ENCODE measurements around the gene OXCT2. TPM values are rescaled to one million over a fixed set of nuclear protein-coding genes. Genes with fewer than 3 reads are reported as not detected.
"Not testable (repeated sequence)": the region's sequence is repeated elsewhere in the genome, so short reads cannot be mapped to it uniquely, and the experiment has no call there.

Gene OXCT2
- total RNA-seq, 1 donor from 2014 or later = 0.36 TPM

DNA sequence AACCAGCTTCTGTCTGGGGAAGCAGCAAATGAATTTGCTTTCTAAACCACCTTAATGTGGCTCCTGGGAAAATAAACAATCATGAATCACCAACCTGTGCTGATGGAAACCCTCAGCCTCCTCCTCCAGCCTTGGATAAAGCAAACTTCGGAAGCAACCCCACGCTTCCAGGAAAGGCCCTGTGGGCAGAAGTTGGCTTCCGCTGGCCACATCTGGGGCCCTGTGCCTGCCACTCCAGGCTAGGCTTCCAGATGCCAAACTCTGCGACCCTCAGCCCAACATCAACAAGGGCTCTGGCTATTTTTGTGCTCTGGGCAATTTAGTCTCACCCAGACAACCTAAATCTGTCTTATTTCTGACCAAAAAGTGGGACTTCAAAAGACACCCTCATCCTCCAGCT lies 6.2 kb upstream of the OXCT2 start:
- no peak for DNase-seq (ENCODE audit: low read depth)
- H3K27ac Mint-ChIP-seq (ENCODE audit: unreplicated experiment) = no peak overlapping the region
- H3K36me3 ChIP-seq (ENCODE audit: insufficient read depth, low read length) = no peaks in the 10 kb centered on the region
- no peak overlapping the region for H3K4me2 ChIP-seq (ENCODE audit: low read length)
- no peak overlapping the region for H3K4me3 Mint-ChIP-seq (ENCODE audit: unreplicated experiment)
- no peaks in the 10 kb centered on the region for H4K20me1 ChIP-seq (ENCODE audit: insufficient read depth, low read length)
- H3K9ac ChIP-seq (ENCODE audit: low read length) = no peak overlapping the region
- H3K27me3 ChIP-seq (ENCODE audit: insufficient read depth, low read length) = peaks cover 11% of the 10 kb centered on the region
- H3K4me3 ChIP-seq (ENCODE audit: insufficient read depth, low read depth, low read length) = no peak overlapping the region
- H3K9me3 ChIP-seq (ENCODE audit: insufficient read depth, low read depth, low read length) = no peaks in the 10 kb centered on the region
- H3K27ac ChIP-seq (ENCODE audit: low read depth, low read length) = no peak overlapping the region
- no peaks in the 10 kb centered on the region for H3K36me3 Mint-ChIP-seq (ENCODE audit: low read depth, unreplicated experiment)
- peaks cover 15% of the 10 kb centered on the region for H3K4me1 Mint-ChIP-seq (ENCODE audit: low read depth, unreplicated experiment)
- H3K79me2 ChIP-seq (ENCODE audit: insufficient read depth, low read length) = no peaks in the 10 kb centered on the region
- TF ChIP-seq EZH2 (IDR thresholded peaks at IDR 0.05; ENCODE audit: insufficient read depth, low read length) = no peak
- TF ChIP-seq, protein P1, sequence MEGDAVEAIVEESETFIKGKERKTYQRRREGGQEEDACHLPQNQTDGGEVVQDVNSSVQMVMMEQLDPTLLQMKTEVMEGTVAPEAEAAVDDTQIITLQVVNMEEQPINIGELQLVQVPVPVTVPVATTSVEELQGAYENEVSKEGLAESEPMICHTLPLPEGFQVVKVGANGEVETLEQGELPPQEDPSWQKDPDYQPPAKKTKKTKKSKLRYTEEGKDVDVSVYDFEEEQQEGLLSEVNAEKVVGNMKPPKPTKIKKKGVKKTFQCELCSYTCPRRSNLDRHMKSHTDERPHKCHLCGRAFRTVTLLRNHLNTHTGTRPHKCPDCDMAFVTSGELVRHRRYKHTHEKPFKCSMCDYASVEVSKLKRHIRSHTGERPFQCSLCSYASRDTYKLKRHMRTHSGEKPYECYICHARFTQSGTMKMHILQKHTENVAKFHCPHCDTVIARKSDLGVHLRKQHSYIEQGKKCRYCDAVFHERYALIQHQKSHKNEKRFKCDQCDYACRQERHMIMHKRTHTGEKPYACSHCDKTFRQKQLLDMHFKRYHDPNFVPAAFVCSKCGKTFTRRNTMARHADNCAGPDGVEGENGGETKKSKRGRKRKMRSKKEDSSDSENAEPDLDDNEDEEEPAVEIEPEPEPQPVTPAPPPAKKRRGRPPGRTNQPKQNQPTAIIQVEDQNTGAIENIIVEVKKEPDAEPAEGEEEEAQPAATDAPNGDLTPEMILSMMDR (IDR thresholded peaks at IDR 0.05; ENCODE audit: insufficient read depth, low read depth, low read length) = no peak
- H3K9me3 Mint-ChIP-seq (ENCODE audit: unreplicated experiment) = peaks cover 3% of the 10 kb centered on the region
- peaks cover 28% of the 10 kb centered on the region for H3K27me3 Mint-ChIP-seq (ENCODE audit: low read depth, unreplicated experiment)
- H3K4me1 ChIP-seq (ENCODE audit: insufficient read depth, low read length) = no peaks in the 10 kb centered on the region
- H2AFZ ChIP-seq (ENCODE audit: low read depth, low read length) = no peak overlapping the region
- FAIRE-seq = no peak

DNA sequence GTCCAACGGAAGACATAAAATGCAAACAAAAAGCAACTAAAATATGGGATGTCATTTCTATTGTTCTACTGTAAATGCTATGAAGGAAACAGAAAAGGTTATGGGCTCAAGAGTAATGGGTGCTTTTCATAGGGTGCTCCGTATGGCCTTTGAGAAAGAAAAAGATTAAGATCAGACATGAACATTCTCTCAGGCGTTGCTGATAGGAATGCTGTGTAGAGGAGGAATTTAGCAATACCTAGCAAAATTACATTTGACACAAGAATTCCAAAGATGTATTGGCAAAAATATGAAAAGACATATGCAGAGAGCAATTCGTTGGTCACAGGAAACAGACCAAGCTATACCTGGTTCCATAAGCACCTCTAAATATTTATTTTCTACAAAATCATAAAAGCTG lies 5.7 kb upstream of the OXCT2 start:
- H2AFZ ChIP-seq (ENCODE audit: low read depth, low read length) = no peak overlapping the region
- TF ChIP-seq EZH2 (IDR thresholded peaks at IDR 0.05; ENCODE audit: insufficient read depth, low read length) = no peak
- TF ChIP-seq, protein P1 (IDR thresholded peaks at IDR 0.05; ENCODE audit: insufficient read depth, low read depth, low read length) = no peak
- DNase-seq (ENCODE audit: low read depth) = no peak
- Mint-ChIP-seq H3K4me1 (ENCODE audit: low read depth, unreplicated experiment) (peaks cover 15% of the 10 kb centered on the region), H3K27ac (ENCODE audit: unreplicated experiment) (peak overlapping the region; percentile 4), H3K36me3 (ENCODE audit: low read depth, unreplicated experiment) (no peaks in the 10 kb centered on the region), H3K27me3 (ENCODE audit: low read depth, unreplicated experiment) (peaks cover 28% of the 10 kb centered on the region), H3K9me3 (ENCODE audit: unreplicated experiment) (peaks cover 3% of the 10 kb centered on the region), H3K4me3 (ENCODE audit: unreplicated experiment) (peak overlapping the region; percentile 50)
- no peak overlapping the region for H3K27ac ChIP-seq (ENCODE audit: low read depth, low read length)
- H3K27me3 ChIP-seq (ENCODE audit: insufficient read depth, low read length) = peaks cover 11% of the 10 kb centered on the region
- no peak for FAIRE-seq
- no peaks in the 10 kb centered on the region for H3K36me3 ChIP-seq (ENCODE audit: insufficient read depth, low read length)
- no peaks in the 10 kb centered on the region for H3K9me3 ChIP-seq (ENCODE audit: insufficient read depth, low read depth, low read length)
- H3K79me2 ChIP-seq (ENCODE audit: insufficient read depth, low read length) = no peaks in the 10 kb centered on the region
- no peak overlapping the region for H3K4me2 ChIP-seq (ENCODE audit: low read length)
- H3K4me1 ChIP-seq (ENCODE audit: insufficient read depth, low read length) = no peaks in the 10 kb centered on the region
- H3K4me3 ChIP-seq (ENCODE audit: insufficient read depth, low read depth, low read length) = no peak overlapping the region
- no peak overlapping the region for H3K9ac ChIP-seq (ENCODE audit: low read length)
- no peaks in the 10 kb centered on the region for H4K20me1 ChIP-seq (ENCODE audit: insufficient read depth, low read length)

DNA sequence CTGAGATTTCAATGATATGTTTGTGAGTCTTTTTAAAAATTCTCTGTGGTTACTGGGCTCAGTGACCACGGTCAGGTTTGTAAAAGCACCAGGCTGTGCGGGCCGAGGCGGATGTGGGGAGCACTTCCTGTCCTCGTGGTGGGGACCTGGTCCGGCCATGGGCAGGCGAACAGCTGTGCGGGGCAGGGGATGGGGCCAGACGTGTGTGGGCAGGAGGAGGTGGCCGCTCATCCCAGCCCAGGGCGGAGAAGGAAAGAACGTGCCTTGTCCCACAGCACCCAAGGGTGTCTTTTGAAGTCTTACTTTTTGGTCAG lies 5.2 kb upstream of the OXCT2 start:
- peaks cover 3% of the 10 kb centered on the region for H3K9me3 Mint-ChIP-seq (ENCODE audit: unreplicated experiment)
- DNase-seq (ENCODE audit: low read depth) (no peak), FAIRE-seq (no peak)
- Histone ChIP-seq H3K4me3 (ENCODE audit: insufficient read depth, low read depth, low read length) (no peak overlapping the region), H3K4me2 (ENCODE audit: low read length) (no peak overlapping the region), H3K36me3 (ENCODE audit: insufficient read depth, low read length) (no peaks in the 10 kb centered on the region), H3K4me1 (ENCODE audit: insufficient read depth, low read length) (no peaks in the 10 kb centered on the region), H3K27ac (ENCODE audit: low read depth, low read length) (no peak overlapping the region), H3K27me3 (ENCODE audit: insufficient read depth, low read length) (peaks cover 11% of the 10 kb centered on the region), H3K9ac (ENCODE audit: low read length) (no peak overlapping the region), H3K79me2 (ENCODE audit: insufficient read depth, low read length) (no peaks in the 10 kb centered on the region), H3K9me3 (ENCODE audit: insufficient read depth, low read depth, low read length) (no peaks in the 10 kb centered on the region), H2AFZ (ENCODE audit: low read depth, low read length) (no peak overlapping the region), H4K20me1 (ENCODE audit: insufficient read depth, low read length) (no peaks in the 10 kb centered on the region)
- no peak overlapping the region for H3K4me3 Mint-ChIP-seq (ENCODE audit: unreplicated experiment)
- H3K4me1 Mint-ChIP-seq (ENCODE audit: low read depth, unreplicated experiment) = peaks cover 15% of the 10 kb centered on the region
- TF ChIP-seq EZH2 (IDR thresholded peaks at IDR 0.05; ENCODE audit: insufficient read depth, low read length) = no peak
- TF ChIP-seq, protein P1 (IDR thresholded peaks at IDR 0.05; ENCODE audit: insufficient read depth, low read depth, low read length) = no peak
- peaks cover 25% of the 10 kb centered on the region for H3K27me3 Mint-ChIP-seq (ENCODE audit: low read depth, unreplicated experiment)
- H3K27ac Mint-ChIP-seq (ENCODE audit: unreplicated experiment) = no peak overlapping the region
- no peaks in the 10 kb centered on the region for H3K36me3 Mint-ChIP-seq (ENCODE audit: low read depth, unreplicated experiment)

DNA sequence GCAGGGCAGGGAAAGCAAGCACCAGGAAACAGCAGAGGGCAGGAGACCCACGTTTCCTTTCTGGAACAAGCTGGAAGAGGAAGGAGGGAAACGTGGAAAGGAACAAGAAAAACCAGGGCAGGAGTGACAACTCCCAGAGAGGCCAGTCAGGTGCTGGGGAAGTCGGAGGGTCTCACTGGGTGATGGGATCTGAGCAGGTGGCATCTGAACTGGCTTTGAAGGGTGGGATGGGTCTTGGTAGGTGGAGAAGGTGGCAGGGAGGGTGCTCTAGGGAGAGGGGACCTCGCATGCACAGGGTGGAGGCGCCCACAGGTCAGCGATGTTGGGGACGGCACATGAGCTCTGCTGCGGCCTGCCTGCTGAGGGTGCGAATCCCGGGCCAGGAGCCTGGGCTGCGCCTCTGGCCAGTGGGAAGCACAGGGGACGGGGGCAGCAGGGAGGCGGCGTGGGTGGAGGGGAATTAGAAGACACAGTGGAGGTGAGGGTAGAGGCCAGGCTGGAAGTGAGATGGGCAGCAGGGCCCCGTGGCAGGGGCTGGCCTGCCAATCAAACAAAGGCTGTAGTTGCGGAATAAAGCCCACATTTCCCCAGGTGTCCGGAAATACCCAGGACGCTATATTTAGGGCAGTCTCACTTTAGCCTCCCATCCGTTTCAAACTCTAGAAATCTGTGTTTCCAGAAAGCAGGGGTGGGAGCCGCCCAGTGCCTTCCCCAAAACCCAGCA lies 4.7 kb upstream of the OXCT2 start:
- not testable (repeated sequence) for H3K4me3 Mint-ChIP-seq (ENCODE audit: unreplicated experiment); H3K79me2 ChIP-seq (ENCODE audit: insufficient read depth, low read length); H3K4me3 ChIP-seq (ENCODE audit: insufficient read depth, low read depth, low read length); H3K27me3 ChIP-seq (ENCODE audit: insufficient read depth, low read length); H4K20me1 ChIP-seq (ENCODE audit: insufficient read depth, low read length); DNase-seq (ENCODE audit: low read depth); H3K36me3 Mint-ChIP-seq (ENCODE audit: low read depth, unreplicated experiment); H3K27ac ChIP-seq (ENCODE audit: low read depth, low read length); H2AFZ ChIP-seq (ENCODE audit: low read depth, low read length); FAIRE-seq; H3K9me3 ChIP-seq (ENCODE audit: insufficient read depth, low read depth, low read length); H3K9ac ChIP-seq (ENCODE audit: low read length); H3K4me1 ChIP-seq (ENCODE audit: insufficient read depth, low read length); H3K9me3 Mint-ChIP-seq (ENCODE audit: unreplicated experiment); H3K36me3 ChIP-seq (ENCODE audit: insufficient read depth, low read length); H3K27ac Mint-ChIP-seq (ENCODE audit: unreplicated experiment); H3K4me2 ChIP-seq (ENCODE audit: low read length)
- H3K27me3 Mint-ChIP-seq (ENCODE audit: low read depth, unreplicated experiment) = peaks cover 20% of the 10 kb centered on the region
- H3K4me1 Mint-ChIP-seq (ENCODE audit: low read depth, unreplicated experiment) = peaks cover 15% of the 10 kb centered on the region

Measured in astrocyte (in vitro differentiated cells and primary cell).